LNCAP (cell line): ENCODE results near the gene NLGN1.

Experiments
- CTCF ChIP-seq: fragments of 450-650 bp; IDR thresholded peaks from 2 replicates; pipeline ENCODE4 v1.5.1; 2017; ENCODE audit warnings: mild to moderate bottlenecking

The NLGN1 gene

GRCh38 chr3:173502983-173503568, 105.5 kb downstream of the NLGN1 start:
- TF ChIP-seq CTCF: no peak

- TF ChIP-seq CTCF: no peak
Observed at GRCh38 chr3:173510565-173510964, 113.0 kb downstream of the NLGN1 start.

- no peak for TF ChIP-seq CTCF
Observed at GRCh38 chr3:173513123-173513522, 115.6 kb downstream of the NLGN1 start.

- peak; percentile 81 for TF ChIP-seq CTCF
Observed at GRCh38 chr3:173529062-173529711, 131.6 kb downstream of the NLGN1 start.

- no peak for TF ChIP-seq CTCF
Observed at GRCh38 chr3:173531602-173532001, 134.1 kb downstream of the NLGN1 start.

GRCh38 chr3:173538410-173538809, 140.9 kb downstream of the NLGN1 start:
- TF ChIP-seq CTCF: no peak

GRCh38 chr3:173547070-173547469, 149.5 kb downstream of the NLGN1 start:
- no peak for TF ChIP-seq CTCF

- no peak for TF ChIP-seq CTCF
Observed at GRCh38 chr3:173548261-173548660, 150.7 kb downstream of the NLGN1 start.
